Adrenal gland (tissue), 12 donors: ENCODE measurements around the gene GNLY. TPM values are rescaled to one million over a fixed set of nuclear protein-coding genes. Genes with fewer than 3 reads are reported as not detected.
A peak's percentile ranks its signal among the peaks of the same experiment; 100 is the strongest.

Experiments
- DNase-seq, 7 donors: peaks; one replicate each; pipeline ENCODE4 v3.0.0-alpha.2; 2019 to 2020
- H3K27ac ChIP-seq, 5 donors: fragments of 200-600 bp; sonication (generic) in 4 of 5; 1 replicate in 3 of 5; 2 replicates in 2 of 5; pipeline versions ENCODE4 v1.5.1 to v1.8.0; 2016 to 2020; ENCODE audit warnings: mild to moderate bottlenecking in 1 of 5
- H3K27me3 ChIP-seq: fragments of 200-600 bp; 2 replicates; pipeline ENCODE4 v1.8.0; 2021
- H3K36me3 ChIP-seq, 2 donors: fragments of 200-600 bp; replicated peaks in 1 of 2; 1 replicate in 1 of 2; 2 replicates in 1 of 2; pipeline versions ENCODE4 v1.5.1 to v1.8.0; 2018 to 2022
- H3K4me1 ChIP-seq, 2 donors: fragments of 200-600 bp; replicated peaks in 1 of 2; 1 replicate in 1 of 2; 2 replicates in 1 of 2; pipeline versions ENCODE4 v1.5.1 to v1.8.0; 2018 to 2021
- H3K4me3 ChIP-seq, 4 donors: fragments of 200-600 bp; sonication (generic) in 3 of 4; one replicate each; pipeline ENCODE4 v1.5.1; 2016 to 2018
- H3K9me3 ChIP-seq, 3 donors: fragments of 200-600 bp; sonication (generic) in 1 of 3; replicated peaks in 1 of 3; 1 replicate in 2 of 3; 2 replicates in 1 of 3; pipeline versions ENCODE4 v1.5.1 to v1.8.0; 2016 to 2021
- POLR2A ChIP-seq, 2 donors: fragments of 450-650 bp; IDR thresholded peaks; one replicate each; pipeline ENCODE4 v1.6.1; 2017; ENCODE audit warnings: antibody characterized with exemption in 2 of 2, mild to moderate bottlenecking in 2 of 2, moderate library complexity in 1 of 2
- WGBS, 4 donors: extraction: QIAGEN DNeasy Blood & Tissue Kit in 2 of 4; methylation state at CpG; one replicate each; pipeline versions ENCODE4 v1.1.5 to v1.1.7; 2013 to 2017; 5-methylcytosine and 5-hydroxymethylcytosine counted together
- intact Hi-C, 2 donors: fragments of 100-400 bp; cut with DNase I; formaldehyde crosslinking; loops; one replicate each; pipeline versions ENCODE4 v1.14.1 to v1.15.0; 2022 to 2023
- polyA plus RNA-seq, 3 donors: library from polyadenylated mRNA; stranded (reverse); fragments of 200-250 nt in 2 of 3; fragments of 350-450 nt in 1 of 3; fragmentation: Illumina TruSeq in 1 of 3; extraction: RNeasy Lipid Tissue Mini Kit (QIAGEN cat#74804) in 1 of 3; gene quantifications; one replicate each; pipeline ENCODE4 v1.2.3, GENCODE V29; 2013 to 2014
- total RNA-seq, 9 donors: library from RNA; depleted of rRNA in 4 of 9; stranded (reverse); fragments of >200 nt in 4 of 9; fragments of 120-200 nt in 1 of 9; fragmentation: NEBNext Ultra II Directional in 1 of 9; extraction: Animal tissue kit (Norgen Biotek cat#: 25700) in 1 of 9; gene quantifications; one replicate each; pipeline versions ENCODE4 v1.1.0 to v1.2.4, GENCODE V29; 2013 to 2023
- TF ChIP-seq, protein P1 (sequence below), 6 experiments: fragments of 450-650 bp in 4 of 6; fragments of 200-600 bp in 2 of 6; sonication (generic) in 1 of 6; IDR thresholded peaks; 1 replicate in 5 of 6; 2 replicates in 1 of 6; pipeline versions ENCODE4 v1.5.1 to v1.8.0; 2016 to 2021; ENCODE audit warnings: antibody characterized with exemption in 6 of 6, mild to moderate bottlenecking in 2 of 6, moderate library complexity in 1 of 6
- donor health status: healthy with polysubstance abuse.
- donor health status: Bipolar disorder and iron deficiency.
- donor health status: DM: yes; HTN: yes; CAD: no.
- donor health status: DM: no; HTN: no; CAD: no.
- donor health status: DM: no; HTN: no; CAD: no.
- donor health status: DM: yes; HTN: yes; CAD: no.

The GNLY gene
- total and polyA plus RNA-seq, 12 donors: 0.28 to 6.7 (median 1.3) TPM; not detected in 1

DNA sequence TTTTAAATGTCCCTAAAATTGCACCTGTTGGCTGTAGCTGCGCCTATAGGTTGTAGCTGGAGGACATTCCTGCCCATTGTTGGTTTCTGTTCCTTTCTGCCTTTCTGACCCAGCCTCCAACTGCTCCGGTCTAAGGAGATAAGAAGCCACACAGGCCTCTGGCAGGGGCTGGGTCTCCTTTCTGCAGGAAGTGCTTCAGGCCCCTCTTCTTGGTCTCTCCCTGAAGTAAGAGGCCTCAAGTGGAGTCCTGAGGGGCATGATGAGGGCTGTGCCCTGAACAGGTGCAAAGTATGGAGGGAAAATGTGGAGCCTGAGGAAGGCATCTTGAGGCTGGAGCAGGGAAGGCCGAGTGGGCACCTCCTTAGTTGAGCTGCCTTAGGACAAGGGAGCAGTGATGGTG, 15.8 kb upstream of the GNLY start:
- H3K9me3 ChIP-seq: no peaks in the 10 kb centered on the region
- no peak overlapping the region for H3K27ac ChIP-seq
- no peaks in the 10 kb centered on the region for H3K27me3 ChIP-seq
- H3K4me1 ChIP-seq: peaks cover 0 to 11% of the 10 kb centered on the region in 2 donors
- no peaks in the 10 kb centered on the region for H3K36me3 ChIP-seq
- peak in 1 of 7 donors; percentile 17 for DNase-seq
- 59 to 72% (median 65%) methylated on average over 3 of the region's 3 CpGs for WGBS, 4 donors
- TF ChIP-seq, protein P1, sequence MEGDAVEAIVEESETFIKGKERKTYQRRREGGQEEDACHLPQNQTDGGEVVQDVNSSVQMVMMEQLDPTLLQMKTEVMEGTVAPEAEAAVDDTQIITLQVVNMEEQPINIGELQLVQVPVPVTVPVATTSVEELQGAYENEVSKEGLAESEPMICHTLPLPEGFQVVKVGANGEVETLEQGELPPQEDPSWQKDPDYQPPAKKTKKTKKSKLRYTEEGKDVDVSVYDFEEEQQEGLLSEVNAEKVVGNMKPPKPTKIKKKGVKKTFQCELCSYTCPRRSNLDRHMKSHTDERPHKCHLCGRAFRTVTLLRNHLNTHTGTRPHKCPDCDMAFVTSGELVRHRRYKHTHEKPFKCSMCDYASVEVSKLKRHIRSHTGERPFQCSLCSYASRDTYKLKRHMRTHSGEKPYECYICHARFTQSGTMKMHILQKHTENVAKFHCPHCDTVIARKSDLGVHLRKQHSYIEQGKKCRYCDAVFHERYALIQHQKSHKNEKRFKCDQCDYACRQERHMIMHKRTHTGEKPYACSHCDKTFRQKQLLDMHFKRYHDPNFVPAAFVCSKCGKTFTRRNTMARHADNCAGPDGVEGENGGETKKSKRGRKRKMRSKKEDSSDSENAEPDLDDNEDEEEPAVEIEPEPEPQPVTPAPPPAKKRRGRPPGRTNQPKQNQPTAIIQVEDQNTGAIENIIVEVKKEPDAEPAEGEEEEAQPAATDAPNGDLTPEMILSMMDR (IDR thresholded peaks at IDR 0.05): no peak
- intact Hi-C loops: loop anchor here in 1 of 2 donors (5.0 kb wide), 1 partner anchor 34 kb away; no protein-coding TSS in a partner anchor
- H3K4me3 ChIP-seq: no peak overlapping the region

DNA sequence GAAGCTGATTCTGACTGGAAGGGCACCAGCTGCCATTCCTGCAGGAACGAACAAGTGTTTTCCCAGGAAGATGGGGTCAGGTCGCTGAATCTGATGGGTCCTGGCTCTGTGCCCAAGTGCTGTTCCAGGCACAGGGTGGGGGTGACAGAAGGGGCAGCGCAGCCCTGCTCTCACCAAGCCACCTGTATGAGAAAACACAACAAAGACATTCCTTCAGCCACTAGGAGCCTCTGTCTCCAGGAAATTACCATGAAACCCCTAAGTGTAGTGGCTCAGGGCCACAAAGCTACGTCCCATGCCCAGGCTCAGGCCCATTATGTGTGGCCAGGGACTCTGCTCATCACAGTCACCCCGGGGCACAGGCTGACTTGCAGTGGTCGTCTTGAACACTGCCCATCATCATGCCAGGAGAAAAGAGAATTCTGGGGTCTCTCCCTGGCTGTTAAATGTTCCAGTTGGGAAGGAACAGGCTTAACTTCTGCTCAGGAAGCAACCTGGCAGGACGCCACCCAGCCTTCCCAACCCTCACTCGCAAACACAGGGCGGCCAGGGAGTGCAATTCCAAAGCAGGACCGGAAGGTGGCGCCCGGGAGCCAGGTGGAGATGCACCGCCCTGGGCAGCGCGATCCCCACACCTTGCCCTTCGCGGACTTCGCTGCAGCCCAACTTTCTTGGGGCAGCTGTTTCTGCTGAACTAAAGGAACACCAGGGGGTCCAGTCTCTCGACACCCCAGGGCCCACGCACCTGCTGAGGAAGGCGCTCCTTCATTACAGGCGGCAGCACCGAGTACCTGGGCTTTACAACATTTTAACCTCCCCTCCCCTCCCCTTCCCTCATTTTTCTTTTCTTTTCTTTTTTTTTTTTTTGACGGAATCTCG, 15.1 kb upstream of the GNLY start:
- DNase-seq: peak; percentile 86 to 96 (median 93)
- Histone ChIP-seq H3K4me3 (no peak overlapping the region), H3K9me3 (no peaks in the 10 kb centered on the region), H3K4me1 (peaks cover 0 to 11% of the 10 kb centered on the region in 2 donors), H3K27ac (peak overlapping the region in 1 of 5 donors; percentile 15), H3K36me3 (no peaks in the 10 kb centered on the region), H3K27me3 (no peaks in the 10 kb centered on the region)
- 10 to 20% (median 15%) methylated on average over 22 to 25 of the region's 25 CpGs for WGBS, 4 donors
- no peak for TF ChIP-seq POLR2A (IDR thresholded peaks at IDR 0.05)
- TF ChIP-seq, protein P1 (IDR thresholded peaks at IDR 0.05): peak; percentile 93 to 99 (median 97)
- intact Hi-C loops: loop anchor here in 1 of 2 donors (5.0 kb wide), 1 partner anchor 33 kb away; no protein-coding TSS in a partner anchor

DNA sequence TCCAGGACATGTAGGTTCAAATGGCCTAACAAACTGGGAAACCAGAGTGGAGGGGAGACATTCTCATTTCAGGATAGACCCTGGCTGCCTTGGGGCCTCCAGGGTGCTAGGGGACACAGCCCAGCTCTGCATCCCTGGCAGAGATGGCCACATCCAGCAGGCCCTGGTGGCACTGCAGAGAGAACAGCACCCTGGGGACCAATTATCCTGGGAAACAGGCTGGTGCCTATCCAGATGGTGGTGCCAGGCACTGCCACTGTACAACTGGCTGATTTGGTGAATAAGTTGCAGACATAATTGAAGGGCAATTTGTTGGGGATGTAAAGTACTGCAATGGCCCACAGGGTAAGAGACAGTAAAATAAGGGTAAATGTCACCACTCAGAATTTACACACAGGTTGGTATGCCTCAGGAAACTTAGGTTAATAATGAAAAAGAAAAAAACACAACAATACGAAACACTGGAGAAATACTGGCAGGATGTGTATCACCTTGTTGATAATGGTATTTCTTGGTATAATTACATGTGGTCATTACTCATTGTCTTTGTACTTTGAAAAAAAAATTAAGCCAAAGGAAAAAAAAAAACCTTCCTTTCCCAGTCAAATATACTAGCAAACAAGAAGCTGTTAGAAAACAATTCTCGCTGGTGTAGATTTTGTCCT, 13.3 kb upstream of the GNLY start:
- WGBS, 4 donors: 70 to 83% (median 78%) methylated on average over 2 of the region's 2 CpGs
- no peak overlapping the region for H3K4me3 ChIP-seq
- peaks cover 0 to 11% of the 10 kb centered on the region in 2 donors for H3K4me1 ChIP-seq
- no peaks in the 10 kb centered on the region for H3K9me3 ChIP-seq
- intact Hi-C loops: no loop called here
- peak in 1 of 7 donors; percentile 17 for DNase-seq
- H3K36me3 ChIP-seq: no peaks in the 10 kb centered on the region
- no peaks in the 10 kb centered on the region for H3K27me3 ChIP-seq
- H3K27ac ChIP-seq: no peak overlapping the region
- TF ChIP-seq POLR2A (IDR thresholded peaks at IDR 0.05): no peak
- TF ChIP-seq, protein P1 (IDR thresholded peaks at IDR 0.05): no peak

DNA sequence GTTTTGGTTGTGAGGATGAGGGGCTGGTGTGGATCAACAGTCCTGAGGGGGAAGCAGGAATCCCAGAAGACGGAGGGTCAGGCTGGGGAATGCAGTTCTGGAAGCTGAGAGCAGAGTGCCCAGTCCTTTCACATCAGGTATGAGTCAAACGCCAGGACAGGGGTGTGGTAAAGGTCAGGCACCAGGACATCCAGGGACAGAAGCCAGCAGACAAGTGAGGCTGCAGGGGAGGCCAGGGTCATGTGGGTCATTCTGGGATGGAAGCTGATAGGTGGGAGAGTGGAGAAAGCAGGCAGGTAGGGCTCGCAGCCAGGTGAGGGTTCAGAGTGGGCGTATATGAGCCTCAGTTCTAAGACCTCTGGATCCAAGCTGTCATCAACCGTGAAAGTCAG, 12.8 kb upstream of the GNLY start:
- intact Hi-C loops: no loop called here
- Histone ChIP-seq H3K4me3 (no peak overlapping the region), H3K27ac (no peak overlapping the region), H3K9me3 (no peaks in the 10 kb centered on the region), H3K4me1 (peaks cover 0 to 11% of the 10 kb centered on the region in 2 donors), H3K27me3 (no peaks in the 10 kb centered on the region), H3K36me3 (no peaks in the 10 kb centered on the region)
- WGBS, 4 donors: 65 to 82% (median 74%) methylated on average over 5 of the region's 5 CpGs
- DNase-seq: no peak
- TF ChIP-seq, protein P1 (IDR thresholded peaks at IDR 0.05): no peak
- no peak for TF ChIP-seq POLR2A (IDR thresholded peaks at IDR 0.05)
